ENCODE measurements around the gene YIPF2. TPM values are rescaled to one million over a fixed set of nuclear protein-coding genes. Genes with fewer than 3 reads are reported as not detected.
A peak's percentile ranks its signal among the peaks of the same experiment; 100 is the strongest.

Gene YIPF2
- polyA plus RNA-seq, 3 donors: 12.3 to 25.2 (median 15.5) TPM

DNA sequence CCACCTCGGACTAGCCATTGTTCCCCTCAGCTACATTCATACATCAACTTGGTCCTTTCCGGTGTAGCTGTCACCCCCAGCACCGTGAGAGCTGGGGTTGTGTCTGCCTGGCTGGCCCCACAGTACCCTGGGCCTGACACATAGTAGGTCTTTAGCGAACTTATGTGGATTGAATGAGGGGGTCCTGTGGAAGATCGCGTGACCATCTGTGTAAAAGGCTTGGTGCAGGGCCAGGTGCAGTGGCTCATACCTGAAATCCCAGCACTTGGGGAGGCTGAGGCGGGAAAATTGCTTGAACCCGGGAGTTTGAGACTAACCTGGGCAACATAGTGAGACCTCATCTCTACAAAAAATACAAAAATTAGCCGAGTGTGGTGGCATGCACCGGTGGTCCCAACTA, 34.4 kb upstream of the YIPF2 start:
- Histone ChIP-seq H3K79me2 (ENCODE audit: insufficient read depth, low read length) (peaks cover 65% of the 10 kb centered on the region), H3K9me3 (replicated peaks in 1 of 2; ENCODE audit: control insufficient read depth in 1 of 2, insufficient read depth in 1 of 2, low read length in 2 of 2) (no peaks in the 10 kb centered on the region), H3K4me1 (ENCODE audit: control insufficient read depth in 1 of 2, insufficient read depth in 2 of 2, low read length in 2 of 2) (peaks cover 16 to 31% of the 10 kb centered on the region in 2 donors), H2AFZ (ENCODE audit: insufficient read depth, low read depth, low read length, poor library complexity, severe bottlenecking) (no peak overlapping the region), H3K9ac (ENCODE audit: insufficient read depth, low read length, poor library complexity, severe bottlenecking) (no peak overlapping the region), H4K20me1 (ENCODE audit: insufficient read depth, low read length) (peaks cover 56% of the 10 kb centered on the region), H3K4me3 (replicated peaks in 1 of 3; ENCODE audit: low read depth in 2 of 3, low read length in 3 of 3) (no peak overlapping the region), H3K4me2 (replicated peaks; ENCODE audit: extremely low read depth, low read length, poor library complexity, severe bottlenecking) (no peak overlapping the region), H3K27me3 (ENCODE audit: control insufficient read depth in 2 of 2, insufficient read depth in 2 of 2, low read length in 2 of 2) (no peaks in the 10 kb centered on the region), H3K36me3 (replicated peaks in 1 of 2; ENCODE audit: control insufficient read depth in 1 of 2, insufficient read depth in 2 of 2, low read length in 2 of 2) (peaks cover 0 to 6% of the 10 kb centered on the region in 2 donors), H3K27ac (ENCODE audit: low read depth in 1 of 2, low read length in 2 of 2) (no peak overlapping the region)
- peak overlapping the region in 2 of 7 donors; percentile 13 to 84 for H3K27ac Mint-ChIP-seq
- TF ChIP-seq, protein P1, sequence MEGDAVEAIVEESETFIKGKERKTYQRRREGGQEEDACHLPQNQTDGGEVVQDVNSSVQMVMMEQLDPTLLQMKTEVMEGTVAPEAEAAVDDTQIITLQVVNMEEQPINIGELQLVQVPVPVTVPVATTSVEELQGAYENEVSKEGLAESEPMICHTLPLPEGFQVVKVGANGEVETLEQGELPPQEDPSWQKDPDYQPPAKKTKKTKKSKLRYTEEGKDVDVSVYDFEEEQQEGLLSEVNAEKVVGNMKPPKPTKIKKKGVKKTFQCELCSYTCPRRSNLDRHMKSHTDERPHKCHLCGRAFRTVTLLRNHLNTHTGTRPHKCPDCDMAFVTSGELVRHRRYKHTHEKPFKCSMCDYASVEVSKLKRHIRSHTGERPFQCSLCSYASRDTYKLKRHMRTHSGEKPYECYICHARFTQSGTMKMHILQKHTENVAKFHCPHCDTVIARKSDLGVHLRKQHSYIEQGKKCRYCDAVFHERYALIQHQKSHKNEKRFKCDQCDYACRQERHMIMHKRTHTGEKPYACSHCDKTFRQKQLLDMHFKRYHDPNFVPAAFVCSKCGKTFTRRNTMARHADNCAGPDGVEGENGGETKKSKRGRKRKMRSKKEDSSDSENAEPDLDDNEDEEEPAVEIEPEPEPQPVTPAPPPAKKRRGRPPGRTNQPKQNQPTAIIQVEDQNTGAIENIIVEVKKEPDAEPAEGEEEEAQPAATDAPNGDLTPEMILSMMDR (IDR thresholded peaks at IDR 0.05): no peak
- peaks cover 30% of the 10 kb centered on the region for H3K4me1 Mint-ChIP-seq
- 91% methylated on average over 4 of the region's 10 CpGs for WGBS (ENCODE audit: insufficient coverage)
- no peak for DNase-seq
- peak overlapping the region in 1 of 2 donors; percentile 20 for H3K4me3 Mint-ChIP-seq
- intact Hi-C loops (cut with micrococcal nuclease): no loop called here
- peaks cover 0 to 11% of the 10 kb centered on the region in 2 donors for H3K36me3 Mint-ChIP-seq
- peaks cover 0 to 2% (median 0%) of the 10 kb centered on the region in 3 donors for H3K27me3 Mint-ChIP-seq (ENCODE audit: low read depth in 3 of 3)
- H3K9me3 Mint-ChIP-seq: peaks cover 0 to 1% (median 0%) of the 10 kb centered on the region in 7 donors

DNA sequence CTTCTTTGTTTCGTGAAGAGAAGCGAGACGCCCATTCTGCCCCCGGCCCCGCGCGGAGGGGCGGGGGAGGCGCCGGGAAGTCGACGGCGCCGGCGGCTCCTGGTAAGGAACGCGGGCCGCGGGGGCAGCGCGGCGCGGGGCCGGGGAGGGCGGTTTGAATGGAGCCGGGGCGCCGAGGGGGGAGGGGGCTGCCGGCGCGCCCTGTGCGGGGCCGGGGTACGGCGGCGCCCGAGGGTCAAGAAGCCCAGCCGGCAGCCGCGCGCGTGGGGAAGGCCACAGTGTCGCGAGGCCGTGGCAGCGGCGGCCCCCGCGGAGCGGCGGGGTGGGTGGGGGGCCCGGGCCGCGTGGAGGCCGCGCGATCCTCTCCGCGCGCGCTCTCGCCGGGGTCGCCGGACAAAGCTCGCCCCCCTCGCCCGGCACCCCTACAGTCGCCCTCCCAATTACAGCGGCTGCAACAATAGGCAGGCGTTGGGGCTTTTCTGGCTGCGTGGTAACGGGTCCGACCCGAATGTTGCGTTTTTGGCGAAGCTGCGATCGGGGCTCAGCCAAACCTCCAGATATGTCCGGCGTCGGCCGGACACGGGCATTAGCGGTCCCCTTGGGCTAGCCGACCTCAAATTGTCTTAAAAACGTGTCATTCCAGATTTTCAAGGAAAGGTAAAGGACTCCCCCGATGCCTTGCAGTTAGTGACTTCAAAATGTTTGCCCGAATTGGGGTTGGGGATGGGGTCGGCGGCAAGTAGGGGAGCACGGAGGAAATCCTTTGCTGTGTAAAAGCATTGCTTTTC, 32.8 kb upstream of the YIPF2 start:
- Mint-ChIP-seq H3K27me3 (ENCODE audit: low read depth in 3 of 3) (peaks cover 0 to 2% (median 0%) of the 10 kb centered on the region in 3 donors), H3K9me3 (peaks cover 0 to 1% (median 0%) of the 10 kb centered on the region in 7 donors), H3K4me1 (peaks cover 30% of the 10 kb centered on the region), H3K4me3 (peak overlapping the region; percentile 96 to 97), H3K27ac (peak overlapping the region; percentile 84 to 94 (median 87)), H3K36me3 (peaks cover 0 to 11% of the 10 kb centered on the region in 2 donors)
- H3K27ac ChIP-seq (ENCODE audit: low read depth in 1 of 2, low read length in 2 of 2): peak overlapping the region; percentile 50 to 63
- H3K4me2 ChIP-seq (replicated peaks; ENCODE audit: extremely low read depth, low read length, poor library complexity, severe bottlenecking): peak overlapping the region; percentile 88
- H3K27me3 ChIP-seq (ENCODE audit: control insufficient read depth in 2 of 2, insufficient read depth in 2 of 2, low read length in 2 of 2): no peaks in the 10 kb centered on the region
- peaks cover 16 to 31% of the 10 kb centered on the region in 2 donors for H3K4me1 ChIP-seq (ENCODE audit: control insufficient read depth in 1 of 2, insufficient read depth in 2 of 2, low read length in 2 of 2)
- H3K9me3 ChIP-seq (replicated peaks in 1 of 2; ENCODE audit: control insufficient read depth in 1 of 2, insufficient read depth in 1 of 2, low read length in 2 of 2): no peaks in the 10 kb centered on the region
- H3K4me3 ChIP-seq (replicated peaks in 1 of 3; ENCODE audit: low read depth in 2 of 3, low read length in 3 of 3): peak overlapping the region; percentile 62 to 88 (median 81)
- peaks cover 52% of the 10 kb centered on the region for H3K79me2 ChIP-seq (ENCODE audit: insufficient read depth, low read length)
- peak overlapping the region; percentile 61 for H3K9ac ChIP-seq (ENCODE audit: insufficient read depth, low read length, poor library complexity, severe bottlenecking)
- peaks cover 0 to 6% of the 10 kb centered on the region in 2 donors for H3K36me3 ChIP-seq (replicated peaks in 1 of 2; ENCODE audit: control insufficient read depth in 1 of 2, insufficient read depth in 2 of 2, low read length in 2 of 2)
- 0% methylated on average over 83 of the region's 92 CpGs for WGBS (ENCODE audit: insufficient coverage)
- intact Hi-C loops (cut with micrococcal nuclease): no loop called here
- TF ChIP-seq, protein P1 (IDR thresholded peaks at IDR 0.05): no peak
- peak in 1 of 3 donors; percentile 3 for DNase-seq
- peak overlapping the region; percentile 72 for H2AFZ ChIP-seq (ENCODE audit: insufficient read depth, low read depth, low read length, poor library complexity, severe bottlenecking)
- peaks cover 44% of the 10 kb centered on the region for H4K20me1 ChIP-seq (ENCODE audit: insufficient read depth, low read length)
